OCI-LY1 (cell line): ENCODE results near the gene AK2.

ENCODE experiments used
- H2AFZ ChIP-seq: fragments of 200-600 bp; sonication (generic), shearing (Covaris generic); 2 replicates; pipeline ENCODE4 v1.6.0; 2014; ENCODE audit warnings: antibody characterized with exemption, mild to moderate bottlenecking, low read length
- H3F3A ChIP-seq: fragments of 200-600 bp; sonication (generic), shearing (Covaris generic); 2 replicates; pipeline ENCODE4 v1.6.0; 2014; ENCODE audit warnings: mild to moderate bottlenecking, antibody characterized with exemption, low read length, moderate library complexity; ENCODE audit not compliant: insufficient read depth
- H3K27ac ChIP-seq: fragments of 200-600 bp; sonication (generic); 2 replicates; pipeline ENCODE4 v1.5.1; 2014; ENCODE audit warnings: low read length, mixed run types, mild to moderate bottlenecking, low read depth; ENCODE audit not compliant: poor library complexity, severe bottlenecking
- H3K27me3 ChIP-seq: fragments of 200-600 bp; sonication (generic); 2 replicates; pipeline ENCODE4 v1.6.0; 2014; ENCODE audit warnings: antibody characterized with exemption, mild to moderate bottlenecking, low read length, moderate library complexity; ENCODE audit not compliant: insufficient read depth
- H3K36me3 ChIP-seq: fragments of 200-600 bp; sonication (generic); 2 replicates; pipeline ENCODE4 v1.6.1; 2014; ENCODE audit warnings: mild to moderate bottlenecking, antibody characterized with exemption, low read length, moderate library complexity, mixed read lengths; ENCODE audit not compliant: insufficient read depth
- H3K4me1 ChIP-seq: fragments of 200-600 bp; sonication (generic); 2 replicates; pipeline ENCODE4 v1.5.1; 2014; ENCODE audit warnings: mild to moderate bottlenecking, low read length, moderate library complexity; ENCODE audit not compliant: insufficient read depth, severe bottlenecking
- H3K4me2 ChIP-seq: fragments of 200-600 bp; sonication (generic), shearing (Covaris generic); 2 replicates; pipeline ENCODE4 v1.6.1; 2014; ENCODE audit warnings: low read length
- H3K4me3 ChIP-seq: fragments of 200-600 bp; sonication (generic); 2 replicates; pipeline ENCODE4 v1.5.1; 2014; ENCODE audit warnings: low read length, low read depth, mild to moderate bottlenecking, mixed read lengths; ENCODE audit not compliant: poor library complexity, severe bottlenecking
- H3K79me2 ChIP-seq: fragments of 200-600 bp; shearing (Covaris generic); 2 replicates; pipeline ENCODE4 v1.6.1; 2016; ENCODE audit warnings: mixed run types, low read length, mixed read lengths; ENCODE audit not compliant: insufficient read depth
- H3K9ac ChIP-seq: fragments of 200-600 bp; sonication (generic), shearing (Covaris generic); 2 replicates; pipeline ENCODE4 v1.6.1; 2014; ENCODE audit warnings: mild to moderate bottlenecking, low read length, mixed read lengths
- H3K9me2 ChIP-seq: fragments of 200-600 bp; sonication (generic), shearing (Covaris generic); 2 replicates; pipeline ENCODE4 v1.6.1; 2014; ENCODE audit warnings: low read depth, mild to moderate bottlenecking, low read length, mixed read lengths
- H3K9me3 ChIP-seq: fragments of 200-600 bp; shearing (Covaris generic); 2 replicates; pipeline ENCODE4 v1.6.1; 2014; ENCODE audit warnings: low read length, mixed read lengths
- H4K20me1 ChIP-seq: fragments of 200-600 bp; sonication (generic), shearing (Covaris generic); 2 replicates; pipeline ENCODE4 v1.6.0; 2016; ENCODE audit warnings: mild to moderate bottlenecking, low read length; ENCODE audit not compliant: insufficient read depth
- CTCF ChIP-seq: fragments of 200-600 bp; sonication (generic), shearing (Covaris generic); IDR thresholded peaks from 2 replicates; pipeline ENCODE4 v1.5.1; 2017; ENCODE audit warnings: mild to moderate bottlenecking, antibody characterized with exemption, low read length, moderate library complexity, mixed read lengths
- EZH2 ChIP-seq: fragments of 200-600 bp; sonication (generic), shearing (Covaris generic); IDR thresholded peaks from 2 replicates; pipeline ENCODE4 v1.8.0; 2017; ENCODE audit warnings: borderline replicate concordance, mixed run types, mild to moderate bottlenecking, antibody characterized with exemption, low read length, moderate library complexity, mixed read lengths

AK2 gene

DNA sequence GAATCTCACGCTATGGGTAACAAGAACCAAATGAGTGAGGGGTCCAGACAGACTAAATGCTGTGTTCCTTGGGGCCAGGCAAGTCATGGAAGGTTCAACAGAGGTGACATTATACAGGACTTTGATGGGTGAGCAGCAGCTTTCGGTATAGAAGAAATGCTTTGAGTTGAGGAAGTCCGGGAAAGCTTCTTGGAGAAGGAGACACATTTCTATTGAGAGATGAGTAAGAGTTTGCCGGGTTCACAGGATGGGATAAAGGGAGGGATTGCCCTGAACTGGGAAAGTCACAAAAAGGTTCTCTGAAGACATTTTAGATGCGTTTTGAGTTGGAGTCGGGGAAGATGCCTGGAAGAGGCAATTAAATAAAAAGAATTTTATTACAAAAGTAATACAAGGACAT, 43.7 kb upstream of the AK2 start:
- H3K27me3 ChIP-seq: no peaks in the 10 kb centered on the region; the same call in 1 of the 2 replicates
- H3K9me3 ChIP-seq: no peaks in the 10 kb centered on the region
- TF ChIP-seq EZH2: no peak
- TF ChIP-seq CTCF: no peak
- peak overlapping the region; percentile 45; the same call in 1 of the 2 replicates for H3K9ac ChIP-seq
- H3K9me2 ChIP-seq: no peaks in the 10 kb centered on the region
- no peaks in the 10 kb centered on the region for H3F3A ChIP-seq
- H2AFZ ChIP-seq: 0 out of 2 replicates have a peak overlapping the region, but pooled peaks have one; percentile 40
- H3K27ac ChIP-seq: no peak overlapping the region
- no peaks in the 10 kb centered on the region for H3K79me2 ChIP-seq
- no peaks in the 10 kb centered on the region for H3K36me3 ChIP-seq
- peak overlapping the region; percentile 60 for H3K4me3 ChIP-seq
- no peaks in the 10 kb centered on the region for H4K20me1 ChIP-seq
- H3K4me1 ChIP-seq: peaks cover 14% of the 10 kb centered on the region
- H3K4me2 ChIP-seq: peak overlapping the region; percentile 76

GRCh38 chr1:33078030-33078591, 41.4 kb upstream of the AK2 start:
- Histone ChIP-seq H3F3A (no peaks in the 10 kb centered on the region), H2AFZ (no peak overlapping the region), H3K4me3 (no peak overlapping the region), H3K27ac (no peak overlapping the region), H3K4me2 (no peak overlapping the region), H3K9me2 (no peaks in the 10 kb centered on the region), H3K9ac (no peak overlapping the region), H3K79me2 (no peaks in the 10 kb centered on the region), H3K9me3 (no peaks in the 10 kb centered on the region), H3K36me3 (no peaks in the 10 kb centered on the region), H3K4me1 (peaks cover 14% of the 10 kb centered on the region), H3K27me3 (no peaks in the 10 kb centered on the region; the same call in 1 of the 2 replicates), H4K20me1 (no peaks in the 10 kb centered on the region)
- TF ChIP-seq CTCF: no peak
- TF ChIP-seq EZH2: no peak

GRCh38 chr1:33074193-33074945, 37.7 kb upstream of the AK2 start:
- no peak overlapping the region for H2AFZ ChIP-seq
- H4K20me1 ChIP-seq: no peaks in the 10 kb centered on the region
- no peaks in the 10 kb centered on the region for H3K79me2 ChIP-seq
- H3K36me3 ChIP-seq: no peaks in the 10 kb centered on the region
- no peaks in the 10 kb centered on the region for H3F3A ChIP-seq
- no peak overlapping the region for H3K4me2 ChIP-seq
- H3K4me1 ChIP-seq: no peaks in the 10 kb centered on the region
- H3K9ac ChIP-seq: no peak overlapping the region
- TF ChIP-seq CTCF (no peak), EZH2 (no peak)
- H3K4me3 ChIP-seq: no peak overlapping the region
- no peaks in the 10 kb centered on the region for H3K27me3 ChIP-seq
- H3K27ac ChIP-seq: no peak overlapping the region
- H3K9me2 ChIP-seq: no peaks in the 10 kb centered on the region
- H3K9me3 ChIP-seq: no peaks in the 10 kb centered on the region
